Stimulated activated CD4-positive, alpha-beta T cell treated with anti-CD3 and anti-CD28 coated beads, TNF-alpha, amount 100 ng/mL, for 24 hours (primary cell): ENCODE measurements around the gene ERG28.

Source experiments
- DNase-seq, 3 experiments: peaks; one replicate each; pipeline ENCODE4 v3.0.0-alpha.2; 2020; ENCODE audit warnings: low read depth in 3 of 3

The ERG28 gene

DNA sequence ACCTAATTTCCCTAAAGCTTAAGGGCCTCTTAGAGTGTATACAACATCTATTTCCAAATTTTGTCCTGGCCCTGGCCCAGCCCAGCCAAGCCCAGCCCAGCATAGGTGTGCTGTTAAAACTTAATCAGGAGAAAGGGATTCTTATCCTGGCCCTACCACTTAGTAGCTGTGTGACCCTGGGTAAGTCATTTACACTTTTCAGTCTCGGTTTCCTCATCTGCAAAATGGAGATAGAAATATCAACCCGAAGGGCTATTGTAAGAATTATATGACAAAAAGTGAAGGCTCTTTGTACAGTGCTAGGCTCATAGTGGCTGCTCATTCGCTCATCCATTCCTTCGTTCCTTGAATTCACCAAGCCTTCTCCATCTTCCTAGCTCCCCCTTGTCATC, 442 bp downstream of the ERG28 start:
- DNase-seq: no peak

DNA sequence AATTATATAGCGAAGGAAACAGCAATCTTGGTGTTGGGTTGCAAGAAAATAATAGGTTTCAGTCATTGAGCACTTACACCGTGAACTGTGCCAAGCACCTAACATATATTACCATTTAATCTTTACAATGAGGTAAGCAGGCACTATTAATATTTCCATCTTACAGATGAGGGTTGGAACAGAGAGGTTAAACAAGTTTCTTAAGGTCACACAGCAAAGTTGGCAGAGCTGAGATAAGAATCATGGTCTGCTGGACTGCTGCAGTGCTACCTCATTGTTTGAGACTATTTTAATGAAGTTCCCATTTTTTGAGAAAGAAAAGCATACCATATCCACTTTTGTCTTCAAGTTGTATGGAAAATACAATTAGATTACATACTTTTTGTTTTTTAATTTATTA, 1.7 kb downstream of the ERG28 start:
- no peak for DNase-seq

DNA sequence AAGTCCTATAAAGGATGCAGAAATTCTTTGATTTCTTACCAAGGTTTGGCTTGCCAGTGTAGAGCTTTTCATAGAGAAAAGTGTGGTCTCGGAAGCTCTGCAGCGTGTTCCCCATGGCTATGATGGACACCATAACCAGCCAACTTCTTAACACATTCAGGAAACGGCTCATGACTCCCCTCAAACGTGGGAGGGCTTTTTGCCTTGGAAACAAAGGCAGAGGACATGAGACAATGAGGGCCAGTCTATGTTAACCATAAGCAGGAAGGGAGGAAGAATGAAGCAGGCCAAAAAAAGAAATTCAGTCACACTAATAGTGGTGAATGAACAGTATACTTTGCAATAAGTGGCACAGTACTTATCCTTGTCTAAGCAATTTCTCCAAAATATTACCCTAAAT, 3.3 kb downstream of the ERG28 start:
- DNase-seq: no peak

GRCh38 chr14:75655235-75655634, 5.4 kb downstream of the ERG28 start:
- no peak for DNase-seq

DNA sequence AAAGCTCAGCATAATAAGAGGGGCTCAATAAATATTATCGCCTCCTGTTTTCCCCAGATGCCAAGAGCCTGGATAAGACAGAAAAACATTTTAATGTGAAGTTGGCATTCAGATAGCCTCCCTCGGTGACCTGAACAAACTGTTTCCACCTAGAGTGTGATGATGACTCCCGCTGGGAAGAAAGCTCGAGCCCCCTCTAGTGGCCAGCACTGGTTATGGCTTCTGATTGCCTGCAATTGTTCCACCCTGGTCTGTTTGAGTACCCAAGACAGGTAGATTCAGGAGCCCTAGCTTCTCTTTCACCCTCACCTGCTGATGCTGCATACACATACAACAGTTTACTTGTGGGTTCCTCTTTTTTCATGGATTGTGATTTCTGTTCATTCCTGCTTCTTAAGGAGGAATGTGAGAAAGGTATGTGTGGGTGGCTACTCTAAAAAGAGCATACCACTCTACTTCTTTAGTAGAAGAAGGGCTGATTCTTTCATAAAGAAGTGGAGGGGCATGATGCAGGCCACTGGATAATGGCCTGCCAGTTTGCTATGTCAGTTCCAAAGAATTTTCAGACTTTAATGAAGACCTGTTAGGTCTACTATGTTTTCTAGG, 6.4 kb downstream of the ERG28 start:
- peak; percentile 76 to 81 (median 76) for DNase-seq

- DNase-seq: no peak
These were observed 7.1 kb downstream of the ERG28 start for GRCh38 chr14:75653563-75653962.

DNA sequence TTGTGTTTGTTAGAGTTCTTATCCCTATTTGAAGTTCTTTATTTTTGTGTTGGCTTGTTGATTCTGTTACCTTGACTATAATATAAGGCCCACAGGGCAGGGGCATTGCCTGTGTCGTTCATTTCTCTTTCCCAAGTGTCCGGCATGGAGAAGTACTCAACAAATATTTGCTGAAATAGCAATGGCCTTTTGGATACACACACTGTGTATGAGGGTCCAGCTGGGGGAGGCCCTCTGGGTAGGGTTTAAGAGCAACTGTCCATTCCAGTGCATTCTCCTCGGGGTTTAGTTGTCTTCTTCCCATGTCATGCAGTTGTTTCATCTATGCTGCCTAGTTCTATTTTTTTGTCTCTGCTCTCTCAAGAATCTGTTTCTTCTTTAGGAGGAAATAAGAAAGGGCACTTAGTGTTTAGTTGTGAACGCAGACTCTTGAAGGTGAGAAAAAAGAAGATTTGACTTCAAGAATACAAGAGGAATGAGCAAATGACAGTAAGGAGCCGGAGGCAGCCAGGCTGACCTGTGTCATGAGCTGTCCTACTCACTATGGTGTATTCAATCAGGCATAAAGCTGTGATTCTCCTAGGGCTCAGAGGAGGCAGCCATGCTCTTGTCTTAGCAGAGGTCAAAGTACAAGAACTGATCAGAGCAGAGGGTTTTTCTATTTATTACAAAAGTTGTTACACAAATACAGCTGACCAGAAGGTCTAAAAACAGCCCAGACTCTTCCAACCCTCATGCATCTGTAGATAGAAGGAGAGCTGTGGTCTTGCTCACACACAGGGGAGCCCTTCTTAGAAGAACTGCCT, 10.2 kb downstream of the ERG28 start:
- no peak for DNase-seq

- no peak for DNase-seq
These were observed 10.9 kb downstream of the ERG28 start for GRCh38 chr14:75649773-75650172.

- no peak for DNase-seq
These were observed 11.3 kb downstream of the ERG28 start for GRCh38 chr14:75649337-75649736.

DNA sequence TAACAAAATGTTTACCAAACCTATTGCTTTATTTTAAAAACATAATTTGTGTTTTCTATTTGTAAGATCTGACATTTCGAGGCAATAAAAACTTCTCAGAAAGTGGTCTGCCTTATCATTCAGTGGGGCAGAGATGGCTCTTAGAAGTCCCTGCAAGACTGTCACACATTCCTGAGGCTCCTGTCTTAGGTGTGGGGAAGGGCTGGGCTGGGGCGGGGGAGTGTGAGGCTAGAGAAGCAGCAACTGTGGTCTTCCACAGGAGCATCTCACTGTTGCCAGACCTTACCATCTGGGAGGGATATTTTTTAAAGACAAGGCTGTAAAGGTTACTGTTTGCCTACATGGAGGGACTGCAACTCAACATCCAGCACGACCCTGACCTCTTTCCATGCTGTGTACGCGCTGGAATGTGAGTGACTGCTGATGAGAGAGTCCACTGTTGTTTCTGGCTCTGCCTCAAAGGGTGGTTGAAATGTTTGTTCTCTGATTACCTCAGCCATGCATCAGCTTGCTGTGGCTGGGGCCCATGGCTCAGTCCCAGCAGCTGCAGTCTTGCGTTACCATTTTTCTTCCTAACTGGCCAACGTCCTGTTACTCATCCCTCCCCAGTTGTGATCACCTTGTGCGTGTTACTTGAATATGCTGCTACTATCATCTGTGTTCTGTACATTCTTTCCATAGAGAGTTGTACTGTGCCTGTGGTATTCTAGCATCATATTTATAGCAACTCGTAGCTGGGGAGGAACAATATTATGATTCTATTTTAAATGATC, 12.4 kb downstream of the ERG28 start:
- no peak for DNase-seq

DNA sequence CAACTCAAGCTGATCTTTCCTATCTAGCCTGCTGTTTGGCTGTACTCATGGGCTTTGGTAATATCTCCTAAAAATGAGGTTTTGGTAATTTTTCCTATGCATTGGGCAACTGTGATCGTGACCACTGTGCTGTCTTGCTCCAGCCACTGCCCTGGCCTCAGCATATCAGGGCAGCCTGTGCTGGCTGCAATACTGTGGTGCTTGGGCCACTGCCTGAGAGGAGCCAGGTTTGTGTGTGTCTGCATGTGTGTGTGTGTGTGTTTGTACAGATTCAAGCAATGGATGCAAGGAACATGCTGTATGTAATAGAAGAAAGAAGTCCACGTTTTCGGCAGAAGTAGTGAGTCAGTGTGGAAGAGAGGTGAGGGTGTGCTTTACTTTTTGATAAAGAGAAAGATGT, 13.0 kb downstream of the ERG28 start:
- DNase-seq: no peak

- no peak for DNase-seq
These were observed 13.9 kb downstream of the ERG28 start for GRCh38 chr14:75646762-75647161.

GRCh38 chr14:75645056-75645455, 15.6 kb downstream of the ERG28 start:
- DNase-seq: no peak

DNA sequence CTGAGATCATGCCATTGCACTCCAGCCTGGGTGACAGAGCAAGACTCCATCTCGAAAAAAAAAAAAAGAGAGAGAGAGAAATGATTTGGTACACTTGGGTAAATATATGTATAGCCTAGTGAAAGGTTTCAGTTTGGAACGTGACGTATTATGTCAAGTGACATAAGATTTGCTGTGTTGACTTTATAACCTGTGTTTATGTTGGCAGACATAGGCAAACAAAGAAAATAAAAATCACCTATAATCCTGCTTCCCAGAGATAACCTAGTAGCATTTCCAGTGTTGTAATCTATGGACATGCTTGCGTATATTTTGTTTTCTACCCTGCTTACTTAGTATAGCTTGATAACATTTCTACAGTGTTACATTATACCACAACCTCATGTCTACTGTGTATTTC, 16.7 kb downstream of the ERG28 start:
- no peak for DNase-seq

DNA sequence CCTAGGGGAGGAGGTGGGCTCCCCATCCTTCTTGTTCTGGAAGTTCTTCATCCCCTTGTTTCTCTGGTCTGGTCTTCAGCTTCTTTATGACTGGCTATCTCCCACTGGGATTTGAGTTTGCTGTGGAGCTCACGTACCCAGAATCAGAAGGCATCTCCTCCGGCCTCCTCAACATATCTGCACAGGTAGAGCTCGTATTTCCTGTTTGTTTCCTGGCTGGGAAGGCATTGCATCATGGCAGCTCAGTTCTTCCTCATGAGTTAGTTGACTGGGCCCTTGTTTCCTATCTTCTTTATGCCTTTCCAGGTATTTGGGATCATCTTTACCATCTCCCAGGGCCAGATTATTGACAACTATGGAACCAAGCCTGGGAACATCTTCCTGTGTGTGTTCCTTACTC, 19.8 kb downstream of the ERG28 start:
- no peak for DNase-seq

DNA sequence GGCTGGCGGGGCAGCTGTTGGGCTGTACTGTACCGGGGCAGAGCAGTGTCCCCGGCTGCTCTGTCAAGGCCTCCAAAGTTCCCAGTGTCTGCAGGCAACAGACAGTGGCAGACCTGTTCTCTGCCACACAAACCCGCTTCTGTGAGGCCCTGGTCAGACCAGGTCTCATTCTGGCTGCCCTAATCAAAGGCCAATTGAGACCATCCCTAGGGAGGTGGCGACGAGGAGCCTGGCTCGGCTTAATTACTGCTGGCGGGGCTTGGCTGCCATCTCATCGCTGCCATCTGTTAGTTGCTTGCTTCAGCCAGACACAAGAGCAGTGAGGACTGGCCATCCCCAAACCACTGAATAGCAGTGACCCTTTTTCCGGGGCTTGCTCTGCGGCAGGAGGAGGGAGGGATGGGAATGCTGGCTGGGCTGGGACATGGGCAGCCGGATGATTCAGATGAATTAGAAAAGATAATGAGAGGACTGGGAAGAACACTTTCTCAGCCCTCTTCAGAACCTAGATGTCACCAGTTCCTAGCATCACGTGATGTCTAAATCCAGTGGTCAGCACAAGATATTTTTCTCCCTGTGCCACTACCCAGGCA, 24.5 kb downstream of the ERG28 start:
- no peak for DNase-seq

- no peak for DNase-seq
These were observed 25.8 kb downstream of the ERG28 start for GRCh38 chr14:75634848-75635247.

DNA sequence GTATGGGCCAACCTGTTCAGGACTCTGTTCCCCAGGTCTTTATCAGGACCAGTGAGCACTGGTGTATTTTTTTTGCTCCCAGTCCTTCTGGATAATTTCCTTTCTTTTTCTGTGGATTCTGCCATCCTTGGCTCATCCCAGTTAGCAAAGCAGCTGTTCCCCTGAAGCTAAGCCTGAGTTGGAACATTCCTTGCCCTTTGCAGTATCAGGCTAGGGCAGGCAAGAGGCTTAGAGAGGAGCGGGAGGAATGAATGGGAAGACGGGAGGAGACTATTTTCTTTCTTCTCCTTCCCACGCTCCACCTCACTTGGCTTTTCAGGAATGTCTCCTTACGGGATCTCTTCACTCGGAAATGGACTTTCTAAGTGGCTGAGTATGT, 29.2 kb downstream of the ERG28 start:
- no peak for DNase-seq

DNA sequence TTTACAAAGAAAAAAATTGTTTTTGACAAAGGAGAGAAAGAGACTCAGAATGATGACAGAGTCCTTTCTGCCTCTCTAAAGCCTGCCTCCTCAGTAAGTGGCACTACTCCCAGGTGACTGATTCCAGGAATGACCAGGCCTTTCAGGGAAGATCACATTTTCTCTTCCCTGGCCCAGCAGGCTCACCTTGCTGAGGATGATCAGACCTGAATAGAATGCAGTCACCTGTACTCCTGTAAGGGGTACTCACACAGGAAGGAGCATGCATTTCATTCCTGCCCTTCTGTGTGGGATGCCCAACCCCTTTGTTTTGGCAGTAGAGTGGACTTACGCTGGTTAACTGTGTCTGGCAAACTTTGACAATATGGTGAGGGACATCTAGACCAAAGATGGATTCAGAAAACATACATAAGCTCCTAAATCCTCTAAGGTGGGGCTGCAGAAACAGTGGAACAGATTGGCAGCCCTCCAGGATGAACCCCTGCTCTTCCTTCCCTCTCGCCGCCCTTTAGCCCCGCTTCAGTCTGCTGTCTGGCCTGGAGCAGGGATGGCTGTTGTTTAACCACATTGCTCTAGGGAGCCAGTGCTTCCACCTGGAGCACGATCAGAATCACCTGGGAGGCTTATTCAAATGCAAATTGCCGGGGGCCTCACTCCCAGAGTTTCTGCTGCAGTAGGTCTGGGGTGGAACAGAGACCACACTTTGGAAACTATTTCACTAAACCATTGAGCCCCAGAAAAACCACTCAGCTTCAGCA, 29.8 kb downstream of the ERG28 start:
- DNase-seq: no peak

DNA sequence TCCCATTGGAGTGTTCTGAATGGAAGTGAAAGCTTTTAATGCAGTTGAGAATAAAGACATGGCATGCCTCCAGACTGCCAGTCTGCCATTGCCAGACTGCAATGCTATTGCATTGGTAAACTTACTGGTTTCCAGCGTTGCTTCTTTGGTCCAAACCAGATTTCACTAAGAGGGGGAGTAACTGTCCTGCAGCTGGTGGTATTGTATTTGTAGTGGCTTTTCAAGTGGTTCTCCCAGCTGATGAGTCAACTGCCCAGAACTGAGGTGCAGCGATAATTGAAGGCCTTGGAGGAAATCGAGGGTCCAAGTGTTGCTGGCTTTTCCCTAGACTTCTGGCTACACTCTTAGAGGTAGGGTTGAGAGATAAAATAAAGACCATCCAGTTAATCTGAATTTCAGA, 31.9 kb downstream of the ERG28 start:
- no peak for DNase-seq

DNA sequence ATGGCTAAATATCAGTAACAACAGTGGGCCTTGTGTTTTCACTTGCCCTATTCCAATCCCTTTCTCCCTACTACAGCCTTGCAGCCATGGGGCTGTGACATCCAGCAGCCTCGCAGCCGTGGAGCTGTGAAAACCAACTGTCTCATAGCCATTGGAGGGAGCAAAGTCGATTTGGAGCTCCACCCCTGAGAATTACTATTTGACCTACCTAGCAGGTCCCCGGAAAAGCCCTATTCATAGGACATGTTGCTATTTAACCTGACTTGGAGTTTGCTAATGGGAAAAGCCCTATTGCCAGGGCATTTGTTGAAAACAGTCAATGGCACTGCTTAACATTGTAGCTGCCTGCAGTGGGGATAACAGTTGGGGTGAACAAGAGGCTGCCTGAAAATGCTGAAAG, 33.3 kb downstream of the ERG28 start:
- DNase-seq: no peak

- DNase-seq: no peak
These were observed 33.8 kb downstream of the ERG28 start for GRCh38 chr14:75626863-75627262.
